K562 (cell line): ENCODE results near the gene SMC3.

Source experiments
- CBX3 ChIP-seq, 2 experiments: IDR thresholded peaks; 1 replicate in 1 of 2; 2 replicates in 1 of 2; pipeline ENCODE4 v1.6.1; 2012; ENCODE audit warnings: inconsistent platforms in 2 of 2, low read length in 2 of 2, borderline replicate concordance in 1 of 2, control low read depth in 1 of 2
- CHD4 ChIP-seq: fragments of 200-600 bp; sonication (generic); IDR thresholded peaks from 3 replicates; pipeline ENCODE4 v1.6.1; 2012; ENCODE audit warnings: low read depth, mild to moderate bottlenecking, mixed read lengths, low read length, inconsistent platforms; ENCODE audit not compliant: insufficient read depth, insufficient replicate concordance, poor library complexity, severe bottlenecking
- CREB1 ChIP-seq, 2 experiments: sonication (generic) in 1 of 2; formaldehyde crosslinking in 1 of 2; IDR thresholded peaks; 2 replicates each; pipeline versions ENCODE4 v1.6.1 to v1.8.0; 2012 to 2022; ENCODE audit warnings: inconsistent platforms in 1 of 2, mild to moderate bottlenecking in 1 of 2, missing genetic modification reagents in 1 of 2, moderate library complexity in 1 of 2
- EGR1 ChIP-seq: fragments of 450-650 bp; conservative IDR thresholded peaks from 2 replicates; pipeline ENCODE4 v1.6.1; 2017; ENCODE audit warnings: mild to moderate bottlenecking
- HDAC2 ChIP-seq: fragments of 450-650 bp; IDR thresholded peaks from 2 replicates; pipeline ENCODE4 v1.6.1; 2016; ENCODE audit warnings: mild to moderate bottlenecking
- NCOA4 ChIP-seq: fragments of 450-650 bp; IDR thresholded peaks from 2 replicates; pipeline ENCODE4 v1.6.1; 2018; ENCODE audit warnings: mild to moderate bottlenecking; ENCODE audit not compliant: partially characterized antibody
- RFX5 ChIP-seq: IDR thresholded peaks from 2 replicates; pipeline ENCODE4 v1.6.1; 2011; ENCODE audit warnings: low read depth, mild to moderate bottlenecking, improper control_type of control experiment, low read length
- SIN3A ChIP-seq, 2 experiments: fragments of 150-350 bp in 1 of 2; IDR thresholded peaks; 2 replicates each; pipeline ENCODE4 v1.6.1; 2011 to 2016; ENCODE audit warnings: borderline replicate concordance in 2 of 2, low read depth in 2 of 2, low read length in 2 of 2, mild to moderate bottlenecking in 2 of 2, moderate library complexity in 2 of 2; ENCODE audit not compliant: control insufficient read depth in 1 of 2
- SRF ChIP-seq, 2 experiments: fragments of 250-450, 450-650 bp in 1 of 2; sonication (Bioruptor Pico) in 1 of 2; sonication (generic) in 1 of 2; formaldehyde crosslinking; IDR thresholded peaks; 2 replicates each; pipeline versions ENCODE4 v1.5.0 to v1.5.1; 2020 to 2022; ENCODE audit warnings: mild to moderate bottlenecking in 1 of 2, missing genetic modification reagents in 1 of 2
- TF ChIP-seq, protein P1 (sequence below): fragments of 450-650 bp; IDR thresholded peaks from 2 replicates; pipeline ENCODE4 v1.6.1; 2017; ENCODE audit warnings: mild to moderate bottlenecking, moderate library complexity
- TF ChIP-seq, protein P2 (sequence below): sonication (generic); formaldehyde crosslinking; IDR thresholded peaks from 2 replicates; pipeline ENCODE4 v1.5.0; 2020; ENCODE audit warnings: missing genetic modification reagents
- TF ChIP-seq, protein P3 (sequence below), 3 experiments: IDR thresholded peaks in 2 of 3; conservative IDR thresholded peaks in 1 of 3; 2 replicates each; pipeline ENCODE4 v1.5.1; 2011 to 2012; ENCODE audit warnings: low read length in 3 of 3, mild to moderate bottlenecking in 3 of 3, control low read depth in 2 of 3, improper control_type of control experiment in 1 of 3, inconsistent platforms in 1 of 3, low read depth in 1 of 3, mixed read lengths in 1 of 3, moderate library complexity in 1 of 3; ENCODE audit not compliant: insufficient read depth in 2 of 3
- TF ChIP-seq, protein P4 (sequence below): sonication (generic); formaldehyde crosslinking; IDR thresholded peaks from 2 replicates; pipeline ENCODE4 v1.9.0; 2022; ENCODE audit warnings: mild to moderate bottlenecking, missing genetic modification reagents

DNA sequence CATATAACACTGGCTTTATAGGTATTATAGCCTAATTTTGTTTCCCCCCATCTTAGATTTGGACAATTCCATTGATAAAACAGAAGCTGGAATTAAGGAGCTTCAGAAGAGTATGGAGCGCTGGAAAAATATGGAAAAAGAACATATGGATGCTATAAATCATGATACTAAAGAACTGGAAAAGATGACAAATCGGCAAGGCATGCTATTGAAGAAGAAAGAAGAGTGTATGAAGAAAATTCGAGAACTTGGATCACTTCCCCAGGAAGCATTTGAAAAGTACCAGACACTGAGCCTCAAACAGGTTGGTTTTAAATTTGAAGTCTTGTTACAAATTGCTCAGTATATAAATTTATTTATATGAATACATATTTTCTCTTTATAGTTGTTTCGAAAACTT is 34.1 kb downstream of the SMC3 start:
- TF ChIP-seq SRF (CRISPR knock-in tag; IDR thresholded peaks at IDR 0.05) (no peak), RFX5 (no peak), HDAC2 (no peak), CHD4 (no peak), CBX3 (IDR thresholded peaks at IDR 0.05; ENCODE audit: borderline replicate concordance in 1 of 2, low read length in 2 of 2) (no peak), NCOA4 (no peak), CREB1 (IDR thresholded peaks at IDR 0.05) (no peak), CREB1 (CRISPR knock-in tag; IDR thresholded peaks at IDR 0.05) (no peak), SIN3A (IDR thresholded peaks at IDR 0.05; ENCODE audit: borderline replicate concordance in 2 of 2, control insufficient read depth in 1 of 2, low read depth in 2 of 2, low read length in 2 of 2) (no peak), EGR1 (no peak)
- TF ChIP-seq, protein P1, sequence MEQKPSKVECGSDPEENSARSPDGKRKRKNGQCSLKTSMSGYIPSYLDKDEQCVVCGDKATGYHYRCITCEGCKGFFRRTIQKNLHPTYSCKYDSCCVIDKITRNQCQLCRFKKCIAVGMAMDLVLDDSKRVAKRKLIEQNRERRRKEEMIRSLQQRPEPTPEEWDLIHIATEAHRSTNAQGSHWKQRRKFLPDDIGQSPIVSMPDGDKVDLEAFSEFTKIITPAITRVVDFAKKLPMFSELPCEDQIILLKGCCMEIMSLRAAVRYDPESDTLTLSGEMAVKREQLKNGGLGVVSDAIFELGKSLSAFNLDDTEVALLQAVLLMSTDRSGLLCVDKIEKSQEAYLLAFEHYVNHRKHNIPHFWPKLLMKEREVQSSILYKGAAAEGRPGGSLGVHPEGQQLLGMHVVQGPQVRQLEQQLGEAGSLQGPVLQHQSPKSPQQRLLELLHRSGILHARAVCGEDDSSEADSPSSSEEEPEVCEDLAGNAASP: no peak
- TF ChIP-seq, protein P2, sequence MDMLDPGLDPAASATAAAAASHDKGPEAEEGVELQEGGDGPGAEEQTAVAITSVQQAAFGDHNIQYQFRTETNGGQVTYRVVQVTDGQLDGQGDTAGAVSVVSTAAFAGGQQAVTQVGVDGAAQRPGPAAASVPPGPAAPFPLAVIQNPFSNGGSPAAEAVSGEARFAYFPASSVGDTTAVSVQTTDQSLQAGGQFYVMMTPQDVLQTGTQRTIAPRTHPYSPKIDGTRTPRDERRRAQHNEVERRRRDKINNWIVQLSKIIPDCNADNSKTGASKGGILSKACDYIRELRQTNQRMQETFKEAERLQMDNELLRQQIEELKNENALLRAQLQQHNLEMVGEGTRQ: no peak
- TF ChIP-seq, protein P3, sequence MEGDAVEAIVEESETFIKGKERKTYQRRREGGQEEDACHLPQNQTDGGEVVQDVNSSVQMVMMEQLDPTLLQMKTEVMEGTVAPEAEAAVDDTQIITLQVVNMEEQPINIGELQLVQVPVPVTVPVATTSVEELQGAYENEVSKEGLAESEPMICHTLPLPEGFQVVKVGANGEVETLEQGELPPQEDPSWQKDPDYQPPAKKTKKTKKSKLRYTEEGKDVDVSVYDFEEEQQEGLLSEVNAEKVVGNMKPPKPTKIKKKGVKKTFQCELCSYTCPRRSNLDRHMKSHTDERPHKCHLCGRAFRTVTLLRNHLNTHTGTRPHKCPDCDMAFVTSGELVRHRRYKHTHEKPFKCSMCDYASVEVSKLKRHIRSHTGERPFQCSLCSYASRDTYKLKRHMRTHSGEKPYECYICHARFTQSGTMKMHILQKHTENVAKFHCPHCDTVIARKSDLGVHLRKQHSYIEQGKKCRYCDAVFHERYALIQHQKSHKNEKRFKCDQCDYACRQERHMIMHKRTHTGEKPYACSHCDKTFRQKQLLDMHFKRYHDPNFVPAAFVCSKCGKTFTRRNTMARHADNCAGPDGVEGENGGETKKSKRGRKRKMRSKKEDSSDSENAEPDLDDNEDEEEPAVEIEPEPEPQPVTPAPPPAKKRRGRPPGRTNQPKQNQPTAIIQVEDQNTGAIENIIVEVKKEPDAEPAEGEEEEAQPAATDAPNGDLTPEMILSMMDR (IDR thresholded peaks at IDR 0.05 in 2 of 3, conservative IDR thresholded peaks at IDR 0.05 in 1 of 3; ENCODE audit: insufficient read depth in 2 of 3, low read depth in 1 of 3, low read length in 3 of 3): no peak
- TF ChIP-seq, protein P4, sequence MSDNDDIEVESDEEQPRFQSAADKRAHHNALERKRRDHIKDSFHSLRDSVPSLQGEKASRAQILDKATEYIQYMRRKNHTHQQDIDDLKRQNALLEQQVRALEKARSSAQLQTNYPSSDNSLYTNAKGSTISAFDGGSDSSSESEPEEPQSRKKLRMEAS (CRISPR knock-in tag): no peak
